HL-60 (cell line): ENCODE measurements around the gene SPEM2.

Experiments
- DNase-seq, 2 experiments: peaks; one replicate each; pipeline ENCODE4 v3.0.0-alpha.2; 2010 to 2020; ENCODE audit warnings: low read depth in 1 of 2, low spot score in 1 of 2
- H3K27ac ChIP-seq: fragments of 250-450 bp; sonication (Bioruptor Pico); replicated peaks from 2 replicates; pipeline ENCODE4 v1.5.1; 2020; ENCODE audit warnings: mild to moderate bottlenecking, moderate library complexity
- H3K27me3 ChIP-seq: fragments of 250-450 bp; sonication (Bioruptor Pico); 2 replicates; pipeline ENCODE4 v1.5.1; 2021; ENCODE audit warnings: mild to moderate bottlenecking, moderate library complexity; ENCODE audit not compliant: insufficient read depth, poor library complexity, severe bottlenecking
- H3K4me3 ChIP-seq: replicated peaks from 2 replicates; pipeline ENCODE4 v1.5.1; 2011; ENCODE audit warnings: mild to moderate bottlenecking, control low read depth, low read length; ENCODE audit not compliant: insufficient read depth
- GABPA ChIP-seq: IDR thresholded peaks from 2 replicates; pipeline ENCODE4 v1.6.1; 2012; ENCODE audit warnings: low read depth
- POLR2AphosphoS5 ChIP-seq: IDR thresholded peaks from 2 replicates; pipeline ENCODE4 v1.6.1; 2012; ENCODE audit warnings: low read depth
- REST ChIP-seq: IDR thresholded peaks from 2 replicates; pipeline ENCODE4 v1.6.1; 2012; ENCODE audit warnings: low read depth; ENCODE audit not compliant: insufficient replicate concordance
- SPI1 ChIP-seq: IDR thresholded peaks from 2 replicates; pipeline ENCODE4 v1.6.1; 2012; ENCODE audit warnings: low read depth, mild to moderate bottlenecking, borderline replicate concordance
- TF ChIP-seq, protein P1 (sequence below): IDR thresholded peaks from one replicate; pipeline ENCODE4 v1.5.1; 2011; ENCODE audit warnings: low read length, control low read depth, inconsistent platforms; ENCODE audit not compliant: insufficient read depth

The SPEM2 gene

GRCh38 chr17:7475764-7476422 is 50.5 kb downstream of the SPEM2 start:
- no peaks in the 10 kb centered on the region for H3K27me3 ChIP-seq
- TF ChIP-seq SPI1, result no peak
- no peak for TF ChIP-seq REST
- no peak for TF ChIP-seq GABPA
- no peak for TF ChIP-seq POLR2AphosphoS5
- TF ChIP-seq, protein P1, sequence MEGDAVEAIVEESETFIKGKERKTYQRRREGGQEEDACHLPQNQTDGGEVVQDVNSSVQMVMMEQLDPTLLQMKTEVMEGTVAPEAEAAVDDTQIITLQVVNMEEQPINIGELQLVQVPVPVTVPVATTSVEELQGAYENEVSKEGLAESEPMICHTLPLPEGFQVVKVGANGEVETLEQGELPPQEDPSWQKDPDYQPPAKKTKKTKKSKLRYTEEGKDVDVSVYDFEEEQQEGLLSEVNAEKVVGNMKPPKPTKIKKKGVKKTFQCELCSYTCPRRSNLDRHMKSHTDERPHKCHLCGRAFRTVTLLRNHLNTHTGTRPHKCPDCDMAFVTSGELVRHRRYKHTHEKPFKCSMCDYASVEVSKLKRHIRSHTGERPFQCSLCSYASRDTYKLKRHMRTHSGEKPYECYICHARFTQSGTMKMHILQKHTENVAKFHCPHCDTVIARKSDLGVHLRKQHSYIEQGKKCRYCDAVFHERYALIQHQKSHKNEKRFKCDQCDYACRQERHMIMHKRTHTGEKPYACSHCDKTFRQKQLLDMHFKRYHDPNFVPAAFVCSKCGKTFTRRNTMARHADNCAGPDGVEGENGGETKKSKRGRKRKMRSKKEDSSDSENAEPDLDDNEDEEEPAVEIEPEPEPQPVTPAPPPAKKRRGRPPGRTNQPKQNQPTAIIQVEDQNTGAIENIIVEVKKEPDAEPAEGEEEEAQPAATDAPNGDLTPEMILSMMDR, result no peak
- no peak overlapping the region for H3K27ac ChIP-seq
- H3K4me3 ChIP-seq, result no peak overlapping the region
- no peak for DNase-seq

DNA sequence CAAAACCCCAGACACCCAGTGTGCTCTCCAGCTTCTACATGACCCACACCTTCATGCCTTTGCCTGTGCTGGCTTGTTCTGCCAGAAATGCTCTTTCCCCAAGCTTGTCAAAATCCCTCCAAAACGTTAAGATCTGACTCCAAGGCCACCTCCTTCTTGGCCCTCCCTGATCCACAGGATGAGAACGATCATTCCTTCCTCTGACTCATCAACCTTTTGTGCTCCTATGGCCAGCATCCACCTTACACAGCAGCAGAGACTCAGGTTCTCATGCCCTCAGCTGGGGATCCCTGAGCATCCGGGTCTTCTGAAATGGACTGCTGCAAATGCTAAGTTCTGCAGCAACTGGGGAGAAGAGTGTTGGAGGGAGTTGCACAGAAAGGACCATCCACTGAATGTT is 51.1 kb downstream of the SPEM2 start:
- Histone ChIP-seq H3K27ac (no peak overlapping the region), H3K4me3 (no peak overlapping the region), H3K27me3 (no peaks in the 10 kb centered on the region)
- no peak for TF ChIP-seq SPI1
- no peak for TF ChIP-seq REST
- TF ChIP-seq GABPA, result no peak
- TF ChIP-seq, protein P1, result no peak
- TF ChIP-seq POLR2AphosphoS5, result no peak
- no peak for DNase-seq

- Histone ChIP-seq H3K27me3 (no peaks in the 10 kb centered on the region), H3K27ac (no peak overlapping the region), H3K4me3 (no peak overlapping the region)
- DNase-seq, result no peak
- TF ChIP-seq GABPA, result no peak
- TF ChIP-seq SPI1, result no peak
- TF ChIP-seq, protein P1, result no peak
- TF ChIP-seq POLR2AphosphoS5, result no peak
- TF ChIP-seq REST, result no peak
Observed at GRCh38 chr17:7476951-7477350, 51.5 kb downstream of the SPEM2 start.
